Trophoblast cell (in vitro differentiated cells and primary cell): ENCODE measurements around the gene PRKN.

Source experiments
- DNase-seq, 2 donors: peaks; one replicate each; pipeline ENCODE4 v3.0.0-alpha.2; 2016
- H2AFZ ChIP-seq: 2 replicates; pipeline ENCODE4 v1.6.1; 2013; ENCODE audit warnings: low read length, moderate library complexity, mild to moderate bottlenecking; ENCODE audit not compliant: insufficient read depth, poor library complexity
- H2AK5ac ChIP-seq: 2 replicates; pipeline ENCODE4 v1.6.1; 2013; ENCODE audit warnings: mild to moderate bottlenecking, low read length
- H2BK120ac ChIP-seq: 2 replicates; pipeline ENCODE4 v1.6.1; 2013; ENCODE audit warnings: low read length, mild to moderate bottlenecking, moderate library complexity; ENCODE audit not compliant: insufficient read depth, poor library complexity
- H2BK12ac ChIP-seq: 2 replicates; pipeline ENCODE4 v1.6.1; 2013; ENCODE audit warnings: mild to moderate bottlenecking, low read length, moderate library complexity
- H2BK5ac ChIP-seq: 2 replicates; pipeline ENCODE4 v1.6.1; 2013; ENCODE audit warnings: low read length, low read depth, moderate library complexity, mild to moderate bottlenecking; ENCODE audit not compliant: poor library complexity
- H3K14ac ChIP-seq: 2 replicates; pipeline ENCODE4 v1.6.1; 2013; ENCODE audit warnings: mild to moderate bottlenecking, low read length
- H3K18ac ChIP-seq: 2 replicates; pipeline ENCODE4 v1.6.1; 2013; ENCODE audit warnings: mild to moderate bottlenecking, low read length
- H3K23ac ChIP-seq: 2 replicates; pipeline ENCODE4 v1.6.1; 2013; ENCODE audit warnings: low read length
- H3K27ac ChIP-seq: 2 replicates; pipeline ENCODE4 v1.5.1; 2013; ENCODE audit warnings: low read depth, mild to moderate bottlenecking, inconsistent platforms, low read length, moderate library complexity
- H3K27me3 ChIP-seq: 2 replicates; pipeline ENCODE4 v1.6.1; 2013; ENCODE audit warnings: inconsistent platforms, mild to moderate bottlenecking, low read length, moderate library complexity; ENCODE audit not compliant: insufficient read depth
- H3K36me3 ChIP-seq, 2 experiments: 1 replicate in 1 of 2; 2 replicates in 1 of 2; pipeline ENCODE4 v1.6.1; 2013; ENCODE audit warnings: low read length in 2 of 2, mild to moderate bottlenecking in 2 of 2, moderate library complexity in 1 of 2; ENCODE audit not compliant: insufficient read depth in 2 of 2, control insufficient read depth in 1 of 2
- H3K4ac ChIP-seq: 2 replicates; pipeline ENCODE4 v1.6.1; 2013; ENCODE audit warnings: low read depth, mild to moderate bottlenecking, low read length, moderate library complexity
- H3K4me1 ChIP-seq, 2 experiments: 1 replicate in 1 of 2; 2 replicates in 1 of 2; pipeline ENCODE4 v1.6.1; 2013; ENCODE audit warnings: low read length in 2 of 2, mild to moderate bottlenecking in 2 of 2, moderate library complexity in 1 of 2; ENCODE audit not compliant: insufficient read depth in 2 of 2, control insufficient read depth in 1 of 2
- H3K4me2 ChIP-seq: 2 replicates; pipeline ENCODE4 v1.6.1; 2013; ENCODE audit warnings: inconsistent platforms, mild to moderate bottlenecking, low read length, moderate library complexity
- H3K4me3 ChIP-seq: 2 replicates; pipeline ENCODE4 v1.5.1; 2013; ENCODE audit warnings: mild to moderate bottlenecking, low read depth, low read length, inconsistent platforms
- H3K79me1 ChIP-seq: one replicate; pipeline ENCODE4 v1.6.1; 2013; ENCODE audit warnings: low read length
- H3K79me2 ChIP-seq: 2 replicates; pipeline ENCODE4 v1.6.1; 2013; ENCODE audit warnings: low read length, mild to moderate bottlenecking; ENCODE audit not compliant: control insufficient read depth, insufficient read depth, poor library complexity
- H3K9ac ChIP-seq: 2 replicates; pipeline ENCODE4 v1.6.1; 2013; ENCODE audit warnings: mild to moderate bottlenecking, low read length
- H3K9me3 ChIP-seq: 2 replicates; pipeline ENCODE4 v1.6.1; 2013; ENCODE audit warnings: low read depth, mild to moderate bottlenecking, control low read depth, inconsistent platforms, low read length; ENCODE audit not compliant: insufficient read depth
- H4K12ac ChIP-seq: 2 replicates; pipeline ENCODE4 v1.6.1; 2013; ENCODE audit warnings: low read depth, mild to moderate bottlenecking, low read length, moderate library complexity
- H4K8ac ChIP-seq: 2 replicates; pipeline ENCODE4 v1.6.1; 2013; ENCODE audit warnings: low read depth, mild to moderate bottlenecking, low read length, moderate library complexity
- H4K91ac ChIP-seq: one replicate; pipeline ENCODE4 v1.6.1; 2013; ENCODE audit warnings: low read depth, mild to moderate bottlenecking, low read length, moderate library complexity
- WGBS: extraction: QIAGEN DNeasy Blood & Tissue Kit; methylation state at CpG from one replicate; pipeline ENCODE4 v1.1.7; 2013; ENCODE audit warnings: missing lambda C conversion rate; ENCODE audit not compliant: insufficient read length, insufficient coverage; ENCODE audit errors: extremely low coverage; 5-methylcytosine and 5-hydroxymethylcytosine counted together

The PRKN gene

GRCh38 chr6:161445021-161445799 lies 1282.4 kb downstream of the PRKN start:
- H3K4me1 ChIP-seq, result peaks cover 15 to 18% of the 10 kb centered on the region in 2 experiments
- no peak overlapping the region for H3K27ac ChIP-seq

GRCh38 chr6:161444464-161444863 lies 1283.1 kb downstream of the PRKN start:
- peak overlapping the region; percentile 15 for H3K27ac ChIP-seq
- no peak overlapping the region for H2AFZ ChIP-seq
- H3K4me2 ChIP-seq, result no peak overlapping the region
- H4K12ac ChIP-seq, result no peak overlapping the region
- no peak overlapping the region for H3K9ac ChIP-seq
- peak overlapping the region; percentile 53 for H4K91ac ChIP-seq
- H3K14ac ChIP-seq, result peak overlapping the region; percentile 6
- H3K4me1 ChIP-seq, result peaks cover 15 to 18% of the 10 kb centered on the region in 2 experiments
- no peak overlapping the region for H3K23ac ChIP-seq
- peaks cover 18% of the 10 kb centered on the region for H3K79me1 ChIP-seq
- H2AK5ac ChIP-seq, result no peak overlapping the region
- no peak overlapping the region for H4K8ac ChIP-seq
- H2BK12ac ChIP-seq, result no peak overlapping the region
- H3K27me3 ChIP-seq, result no peaks in the 10 kb centered on the region
- H3K4ac ChIP-seq, result no peak overlapping the region
- peaks cover 1% of the 10 kb centered on the region for H3K79me2 ChIP-seq
- peak overlapping the region; percentile 44 for H2BK120ac ChIP-seq
- no peak overlapping the region for H3K4me3 ChIP-seq
- no peak overlapping the region for H2BK5ac ChIP-seq
- WGBS, result no CpG with 5 or more reads among the region's 15 CpGs
- H3K9me3 ChIP-seq, result no peaks in the 10 kb centered on the region
- no peaks in the 10 kb centered on the region for H3K36me3 ChIP-seq
- peak; percentile 40 to 52 for DNase-seq
- H3K18ac ChIP-seq, result no peak overlapping the region

More at GRCh38 chr6:161445021-161445799, 1282.4 kb downstream of the PRKN start:
- H3K27me3 ChIP-seq, result no peaks in the 10 kb centered on the region
- peak overlapping the region; percentile 17 for H3K18ac ChIP-seq
- no peak overlapping the region for H3K4me3 ChIP-seq
- WGBS, result no CpG with 5 or more reads among the region's 20 CpGs
- H3K4ac ChIP-seq, result no peak overlapping the region
- H3K23ac ChIP-seq, result no peak overlapping the region
- peak overlapping the region; percentile 71 for H3K14ac ChIP-seq
- H3K79me2 ChIP-seq, result peaks cover 1% of the 10 kb centered on the region
- no peaks in the 10 kb centered on the region for H3K9me3 ChIP-seq
- peak overlapping the region; percentile 31 for H4K8ac ChIP-seq
- H2BK120ac ChIP-seq, result peak overlapping the region; percentile 65
- H3K4me2 ChIP-seq, result no peak overlapping the region
- peaks cover 17% of the 10 kb centered on the region for H3K79me1 ChIP-seq
- peak overlapping the region; percentile 30 for H2BK12ac ChIP-seq
- no peak overlapping the region for H3K9ac ChIP-seq
- peak overlapping the region; percentile 76 for H2AK5ac ChIP-seq
- peak overlapping the region; percentile 14 for H2BK5ac ChIP-seq
- H4K12ac ChIP-seq, result peak overlapping the region; percentile 32
- no peaks in the 10 kb centered on the region for H3K36me3 ChIP-seq
- no peak overlapping the region for H2AFZ ChIP-seq
- peak overlapping the region; percentile 59 for H4K91ac ChIP-seq
- no peak for DNase-seq

GRCh38 chr6:161443848-161444247 lies 1283.7 kb downstream of the PRKN start:
- H4K8ac ChIP-seq, result peak overlapping the region; percentile 54
- H3K27ac ChIP-seq, result peak overlapping the region; percentile 15
- H3K27me3 ChIP-seq, result no peaks in the 10 kb centered on the region
- H3K18ac ChIP-seq, result no peak overlapping the region
- H3K4me2 ChIP-seq, result no peak overlapping the region
- no peak overlapping the region for H3K23ac ChIP-seq
- no CpG with 5 or more reads among the region's 8 CpGs for whole genome bisulfite sequencing
- no peak overlapping the region for H3K14ac ChIP-seq
- no peak overlapping the region for H3K9ac ChIP-seq
- no peak overlapping the region for H2AK5ac ChIP-seq
- H2BK5ac ChIP-seq, result no peak overlapping the region
- peaks cover 24% of the 10 kb centered on the region for H3K79me1 ChIP-seq
- H2BK12ac ChIP-seq, result no peak overlapping the region
- no peak overlapping the region for H3K4me3 ChIP-seq
- no peak overlapping the region for H4K12ac ChIP-seq
- no peak overlapping the region for H3K4ac ChIP-seq
- H2BK120ac ChIP-seq, result peak overlapping the region; percentile 8
- H2AFZ ChIP-seq, result no peak overlapping the region
- H3K4me1 ChIP-seq, result peaks cover 18 to 24% of the 10 kb centered on the region in 2 experiments
- peaks cover 1% of the 10 kb centered on the region for H3K79me2 ChIP-seq
- H4K91ac ChIP-seq, result peak overlapping the region; percentile 55
- no peak for DNase-seq
- H3K9me3 ChIP-seq, result no peaks in the 10 kb centered on the region
- H3K36me3 ChIP-seq, result no peaks in the 10 kb centered on the region

- no peak overlapping the region for H4K12ac ChIP-seq
Measured at GRCh38 chr6:161442420-161442819, 1285.1 kb downstream of the PRKN start.

More at GRCh38 chr6:161442420-161442819, 1285.1 kb downstream of the PRKN start:
- no peak overlapping the region for H4K8ac ChIP-seq
- H3K23ac ChIP-seq, result no peak overlapping the region
- peak overlapping the region; percentile 88 for H2BK12ac ChIP-seq
- no peak overlapping the region for H3K4ac ChIP-seq
- peak overlapping the region; percentile 81 for H4K91ac ChIP-seq
- no peak overlapping the region for H2BK120ac ChIP-seq
- peaks cover 26% of the 10 kb centered on the region for H3K79me1 ChIP-seq
- H3K18ac ChIP-seq, result no peak overlapping the region
- no peak overlapping the region for H2AK5ac ChIP-seq
- H3K4me2 ChIP-seq, result no peak overlapping the region
- peaks cover 1% of the 10 kb centered on the region for H3K79me2 ChIP-seq
- H2AFZ ChIP-seq, result no peak overlapping the region
- H3K4me3 ChIP-seq, result no peak overlapping the region
- H3K9ac ChIP-seq, result no peak overlapping the region
- no peaks in the 10 kb centered on the region for H3K9me3 ChIP-seq
- no peaks in the 10 kb centered on the region for H3K36me3 ChIP-seq
- H3K4me1 ChIP-seq, result peaks cover 18 to 24% of the 10 kb centered on the region in 2 experiments
- WGBS, result no CpG with 5 or more reads among the region's 15 CpGs
- H3K27me3 ChIP-seq, result no peaks in the 10 kb centered on the region
- no peak overlapping the region for H3K27ac ChIP-seq
- peak overlapping the region; percentile 86 for H3K14ac ChIP-seq
- no peak overlapping the region for H2BK5ac ChIP-seq
- DNase-seq, result no peak
